H1 (cell line): ENCODE measurements around the gene TRAPPC8. TPM values are rescaled to one million over a fixed set of nuclear protein-coding genes. Genes with fewer than 3 reads are reported as not detected.

Experiments used
- CTCF ChIA-PET: fragments of 300-600 bp; sonication (Branson Sonifier 250); formaldehyde crosslinking; loops from one replicate; lab custom pipeline; 2021; ENCODE audit not compliant: partially characterized antibody; lab: Charles Lee
- POLR2A ChIA-PET: fragments of 300-600 bp; sonication (Branson Sonifier 250); formaldehyde crosslinking; loops from one replicate; lab custom pipeline; 2021; ENCODE audit warnings: inconsistent platforms; ENCODE audit not compliant: partially characterized antibody; lab: Charles Lee
- DNase-seq, 2 experiments: peaks; one replicate each; pipeline versions ENCODE4 v3.0.0 to v3.0.0-alpha.2; 2010 to 2022; ENCODE audit warnings: low spot score in 2 of 2, low read depth in 1 of 2, mixed read lengths in 1 of 2
- FAIRE-seq: peaks from 2 replicates; lab custom pipeline; 2011; peaks lifted over from hg19 to GRCh38; lab: Jason Lieb, UNC
- H2AFZ ChIP-seq: 2 replicates; pipeline ENCODE4 v1.8.1; 2012; ENCODE audit warnings: low read length, inconsistent platforms
- H2AK5ac ChIP-seq: 2 replicates; pipeline ENCODE4 v1.6.1; 2013; ENCODE audit warnings: low read depth, low read length
- H2BK120ac ChIP-seq: replicated peaks from 2 replicates; pipeline ENCODE3; 2013; ENCODE audit warnings: low read depth, low read length, inconsistent platforms
- H2BK12ac ChIP-seq: 2 replicates; pipeline ENCODE4 v1.6.1; 2013; ENCODE audit warnings: low read depth, low read length
- H2BK15ac ChIP-seq: 2 replicates; pipeline ENCODE4 v1.6.1; 2013; ENCODE audit warnings: low read length
- H2BK20ac ChIP-seq: 2 replicates; pipeline ENCODE4 v1.6.1; 2013; ENCODE audit warnings: low read length
- H2BK5ac ChIP-seq: 2 replicates; pipeline ENCODE4 v1.6.1; 2013; ENCODE audit warnings: low read depth, low read length
- H3K14ac ChIP-seq: 2 replicates; pipeline ENCODE4 v1.6.1; 2013; ENCODE audit warnings: inconsistent platforms; ENCODE audit not compliant: insufficient read length
- H3K18ac ChIP-seq: 2 replicates; pipeline ENCODE4 v1.6.1; 2013; ENCODE audit warnings: low read length; ENCODE audit errors: extremely low read depth
- H3K23ac ChIP-seq: 2 replicates; pipeline ENCODE4 v1.6.1; 2013; ENCODE audit warnings: inconsistent platforms; ENCODE audit not compliant: insufficient read length
- H3K23me2 ChIP-seq: 2 replicates; pipeline ENCODE4 v1.6.1; 2013; ENCODE audit warnings: low read depth, low read length
- H3K27ac ChIP-seq: 2 replicates; pipeline ENCODE4 v1.6.1; 2011; ENCODE audit warnings: low read depth, low read length, inconsistent platforms
- H3K27me3 ChIP-seq, 4 experiments: replicated peaks in 1 of 4; 1 replicate in 1 of 4; 2 replicates in 3 of 4; pipeline versions ENCODE4 v1.6.1 to v1.8.1; 2011 to 2013; ENCODE audit warnings: low read length in 3 of 4, mild to moderate bottlenecking in 3 of 4, inconsistent platforms in 2 of 4, mixed read lengths in 2 of 4, moderate library complexity in 1 of 4; ENCODE audit not compliant: control insufficient read depth in 3 of 4, insufficient read depth in 3 of 4; ENCODE audit errors: extremely low read depth in 1 of 4
- H3K36me3 ChIP-seq, 4 experiments: 2 replicates each; pipeline versions ENCODE4 v1.6.1 to v1.8.1; 2011 to 2013; ENCODE audit warnings: mild to moderate bottlenecking in 4 of 4, low read length in 3 of 4, moderate library complexity in 2 of 4, control low read depth in 1 of 4, inconsistent platforms in 1 of 4; ENCODE audit not compliant: insufficient read depth in 4 of 4, control insufficient read depth in 2 of 4
- H3K4ac ChIP-seq: replicated peaks from 2 replicates; pipeline ENCODE3; 2013; ENCODE audit warnings: low read length, low read depth, mixed read lengths, inconsistent platforms; ENCODE audit not compliant: insufficient read length
- H3K4me1 ChIP-seq, 4 experiments: replicated peaks in 1 of 4; 1 replicate in 1 of 4; 2 replicates in 3 of 4; pipeline versions ENCODE4 v1.6.1 to v1.8.1; 2011 to 2013; ENCODE audit warnings: low read length in 3 of 4, inconsistent platforms in 2 of 4, mixed read lengths in 1 of 4; ENCODE audit not compliant: insufficient read depth in 4 of 4, control insufficient read depth in 3 of 4
- H3K4me2 ChIP-seq, 2 experiments: 2 replicates each; pipeline versions ENCODE4 v1.6.1 to v1.8.1; 2011 to 2013; ENCODE audit warnings: low read depth in 2 of 2, low read length in 2 of 2, control low read depth in 1 of 2, inconsistent platforms in 1 of 2, mild to moderate bottlenecking in 1 of 2; ENCODE audit not compliant: insufficient read depth in 1 of 2
- H3K4me3 ChIP-seq, 4 experiments: fragments of 200-600, 300-600 bp in 1 of 4; sonication (generic), shearing (Covaris generic), sonication (Bioruptor Twin) in 1 of 4; 2 replicates each; pipeline versions ENCODE4 v1.5.1 to v1.8.1; 2011 to 2016; ENCODE audit warnings: low read length in 4 of 4, low read depth in 3 of 4, control low read depth in 2 of 4, inconsistent platforms in 2 of 4, mild to moderate bottlenecking in 2 of 4, mixed read lengths in 1 of 4, moderate library complexity in 1 of 4; ENCODE audit not compliant: insufficient read depth in 2 of 4; ENCODE audit errors: extremely low read depth in 1 of 4
- H3K56ac ChIP-seq: replicated peaks from 2 replicates; pipeline ENCODE3; 2013; ENCODE audit warnings: low read depth, mild to moderate bottlenecking, mixed read lengths, low read length, inconsistent platforms; ENCODE audit not compliant: insufficient read length
- H3K79me1 ChIP-seq: 2 replicates; pipeline ENCODE4 v1.6.1; 2013; ENCODE audit warnings: low read depth, low read length, control low read depth
- H3K79me2 ChIP-seq, 2 experiments: 2 replicates each; pipeline versions ENCODE4 v1.6.1 to v1.8.1; 2012 to 2013; ENCODE audit warnings: low read length in 2 of 2, mild to moderate bottlenecking in 2 of 2, inconsistent platforms in 1 of 2; ENCODE audit not compliant: insufficient read depth in 2 of 2, control insufficient read depth in 1 of 2
- H3K9ac ChIP-seq, 4 experiments: replicated peaks in 1 of 4; 1 replicate in 1 of 4; 2 replicates in 3 of 4; pipeline versions ENCODE4 v1.6.1 to v1.8.1; 2011 to 2013; ENCODE audit warnings: low read depth in 3 of 4, low read length in 3 of 4, control low read depth in 2 of 4, mild to moderate bottlenecking in 2 of 4, moderate library complexity in 2 of 4, inconsistent platforms in 1 of 4; ENCODE audit errors: extremely low read depth in 1 of 4
- H3K9me3 ChIP-seq, 2 experiments: 2 replicates each; pipeline versions ENCODE4 v1.6.1 to v1.8.1; 2012 to 2013; ENCODE audit warnings: mild to moderate bottlenecking in 2 of 2, moderate library complexity in 2 of 2, control low read depth in 1 of 2, inconsistent platforms in 1 of 2, low read depth in 1 of 2, low read length in 1 of 2, mixed read lengths in 1 of 2; ENCODE audit not compliant: insufficient read depth in 2 of 2
- H4K20me1 ChIP-seq, 2 experiments: replicated peaks in 1 of 2; 2 replicates each; pipeline versions ENCODE3 to v1.8.1; 2011 to 2013; ENCODE audit warnings: inconsistent platforms in 2 of 2, low read length in 2 of 2, mild to moderate bottlenecking in 1 of 2; ENCODE audit not compliant: insufficient read depth in 2 of 2, control insufficient read depth in 1 of 2
- H4K5ac ChIP-seq: 2 replicates; pipeline ENCODE4 v1.6.1; 2013; ENCODE audit warnings: low read length, low read depth, mixed read lengths, inconsistent platforms; ENCODE audit not compliant: insufficient read length
- H4K8ac ChIP-seq: 2 replicates; pipeline ENCODE4 v1.8.0; 2013; ENCODE audit warnings: mild to moderate bottlenecking, moderate library complexity, low read length, inconsistent platforms; ENCODE audit not compliant: insufficient read depth; ENCODE audit errors: extremely low read depth
- H4K91ac ChIP-seq: replicated peaks from 2 replicates; pipeline ENCODE3; 2013; ENCODE audit warnings: low read length, mixed read lengths, inconsistent platforms; ENCODE audit not compliant: insufficient read length
- KDM1A ChIP-seq: fragments of 200-600, 300-600 bp; sonication (generic); IDR thresholded peaks from 2 replicates; pipeline ENCODE4 v1.7.1; 2016; ENCODE audit warnings: mild to moderate bottlenecking, low read length, borderline replicate concordance
- KDM4A ChIP-seq: IDR thresholded peaks from one replicate; pipeline ENCODE4 v1.7.1; 2012; ENCODE audit warnings: low read depth, mild to moderate bottlenecking, moderate library complexity, low read length, inconsistent platforms; ENCODE audit not compliant: severe bottlenecking
- SIX5 ChIP-seq: IDR thresholded peaks from 2 replicates; pipeline ENCODE4 v1.6.1; 2011; ENCODE audit warnings: mild to moderate bottlenecking, low read depth, low read length
- WGBS, 2 experiments: shearing (Covaris generic) in 1 of 2; methylation state at CpG; one replicate each; pipeline versions ENCODE4 v1.1.6 to v1.1.7; 2013 to 2015; ENCODE audit warnings: low lambda C conversion rate in 2 of 2, mixed read lengths in 2 of 2, inconsistent platforms in 1 of 2, low coverage in 1 of 2, missing lambda C conversion rate in 1 of 2; ENCODE audit not compliant: insufficient replicate concordance in 2 of 2, insufficient coverage in 1 of 2, insufficient read length in 1 of 2; ENCODE audit errors: extremely low coverage in 1 of 2, missing lambda C conversion rate in 1 of 2; 5-methylcytosine and 5-hydroxymethylcytosine counted together
- polyA plus RNA-seq, 7 experiments: library from polyadenylated mRNA; depleted of rRNA in 3 of 7; stranded (reverse) in 5 of 7; unstranded in 2 of 7; fragments of >200 nt in 5 of 7; fragments of 200-250 nt in 2 of 7; gene quantifications; 1 replicate in 5 of 7; 2 replicates in 1 of 7; 4 replicates in 1 of 7; pipeline versions ENCODE4 v1.2.1 to v1.2.3, GENCODE V29; 2011 to 2013; ENCODE audit warnings: missing spikeins in 2 of 7, mixed read lengths in 2 of 7
- total RNA-seq: library from RNA; stranded (reverse); fragmentation: NEBNext Ultra II Directional; extraction: Animal tissue kit (Norgen Biotek cat#: 25700); gene quantifications from 2 replicates; pipeline ENCODE4 v1.2.1, GENCODE V29; 2021

The TRAPPC8 gene
- total and polyA plus RNA-seq, 2 of the 8 experiments (the other 6 are each of a cell fraction or from before 2014, with no cell fraction given) = 43.6 to 56.5 TPM

DNA sequence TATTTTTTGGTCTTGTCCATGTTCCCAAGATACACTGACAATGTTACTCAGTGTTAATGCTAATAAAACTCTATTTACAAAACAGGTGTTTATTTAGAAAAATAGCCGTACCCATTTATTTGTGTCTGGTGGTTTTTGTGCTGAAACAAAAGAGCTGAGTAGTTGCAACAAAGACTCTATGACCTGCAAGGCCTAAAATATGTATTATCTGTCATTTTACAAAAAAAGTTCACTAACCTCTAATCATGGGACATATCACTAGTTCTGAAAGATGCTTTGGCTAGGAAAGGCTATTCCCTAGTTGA, 123.1 kb downstream of the TRAPPC8 start:
- Histone ChIP-seq H4K8ac (no peak overlapping the region), H2AK5ac (no peak overlapping the region), H3K4me3 (no peak overlapping the region; a peak in 1 of 8 replicates), H3K9me3 (no peaks in the 10 kb centered on the region), H3K4me1 (peaks cover 0 to 15% (median 5%) of the 10 kb centered on the region in 4 experiments; a peak in 5 of 7 replicates), H3K23me2 (no peaks in the 10 kb centered on the region), H3K23ac (no peak overlapping the region), H2BK15ac (no peak overlapping the region)
- WGBS, 2 experiments = 94% methylated on average over 1 of the region's 1 CpG; no CpG with 5 or more reads in 1 of the 2 experiments
- CTCF ChIA-PET = interaction anchor here (0.6 to 2.7 kb wide), 17 partner anchors 12 to 274 kb away, joined by 3 to 14 read pairs (median 4); no protein-coding TSS in a partner anchor
- TF ChIP-seq KDM1A (no peak), SIX5 (no peak), KDM4A (no peak)
- TF ChIP-seq, all 59 proteins: peak for 0
- Histone ChIP-seq H2AFZ (no peak overlapping the region), H3K79me2 (no peaks in the 10 kb centered on the region), H4K91ac (no peak overlapping the region), H3K56ac (no peak overlapping the region), H3K18ac (no peak overlapping the region), H3K4me2 (no peak overlapping the region), H4K20me1 (no peaks in the 10 kb centered on the region), H3K79me1 (no peaks in the 10 kb centered on the region), H3K14ac (no peak overlapping the region), H4K5ac (no peak overlapping the region), H2BK12ac (no peak overlapping the region), H2BK120ac (peak overlapping the region; percentile 50), H3K27ac (no peak overlapping the region), H2BK5ac (no peak overlapping the region), H3K27me3 (no peaks in the 10 kb centered on the region), H3K9ac (no peak overlapping the region), H2BK20ac (no peak overlapping the region), H3K4ac (no peak overlapping the region), H3K36me3 (no peaks in the 10 kb centered on the region)
- no peak for FAIRE-seq
- POLR2A ChIA-PET = no interaction called here
- no peak for DNase-seq
